Smooth muscle cell (in vitro differentiated cells): ENCODE data around the gene CTDSP1. TPM values are rescaled to one million over a fixed set of nuclear protein-coding genes. Genes with fewer than 3 reads are reported as not detected.

Experiments
- DNase-seq: peaks from one replicate; lab custom pipeline; 2025; ENCODE audit not compliant: unreplicated experiment; lab: John Stamatoyannopoulos, UW
- H2AFZ ChIP-seq: fragments of 200-600 bp; sonication (generic); 2 replicates; pipeline ENCODE4 v1.6.0; 2016; ENCODE audit warnings: antibody characterized with exemption, low read depth, mild to moderate bottlenecking
- H3F3A ChIP-seq: fragments of 200-600 bp; sonication (generic); 2 replicates; pipeline ENCODE4 v1.6.0; 2017; ENCODE audit warnings: antibody characterized with exemption, low read depth
- H3K27ac ChIP-seq: fragments of 200-600 bp; sonication (generic); 2 replicates; pipeline ENCODE4 v1.5.1; 2016; ENCODE audit warnings: low read depth, mild to moderate bottlenecking
- H3K27me3 ChIP-seq: fragments of 200-600 bp; sonication (generic); 2 replicates; pipeline ENCODE4 v1.6.1; 2016; ENCODE audit warnings: low read depth, mild to moderate bottlenecking
- H3K36me3 ChIP-seq: fragments of 200-600 bp; sonication (generic); 2 replicates; pipeline ENCODE4 v1.5.1; 2016; ENCODE audit warnings: low read depth
- H3K4me1 ChIP-seq: fragments of 200-600 bp; sonication (generic); 2 replicates; pipeline ENCODE4 v1.5.1; 2016; ENCODE audit warnings: low read depth
- H3K4me2 ChIP-seq: fragments of 200-600 bp; sonication (generic); 2 replicates; pipeline ENCODE4 v1.6.0; 2016; ENCODE audit warnings: mild to moderate bottlenecking
- H3K4me3 ChIP-seq: fragments of 200-600 bp; sonication (generic); 2 replicates; pipeline ENCODE4 v1.5.1; 2016; ENCODE audit warnings: mild to moderate bottlenecking
- H3K79me2 ChIP-seq: fragments of 200-600 bp; sonication (generic); 2 replicates; pipeline ENCODE4 v1.6.0; 2016; ENCODE audit warnings: low read depth, mild to moderate bottlenecking
- H3K9ac ChIP-seq: fragments of 200-600 bp; sonication (generic); 2 replicates; pipeline ENCODE4 v1.6.0; 2016; ENCODE audit warnings: low read depth
- H3K9me3 ChIP-seq: fragments of 200-600 bp; sonication (generic); replicated peaks from 2 replicates; pipeline ENCODE4 v1.5.1; 2016; ENCODE audit warnings: low read depth
- H4K20me1 ChIP-seq: fragments of 200-600 bp; sonication (generic); 2 replicates; pipeline ENCODE4 v1.6.0; 2016; ENCODE audit warnings: low read depth
- WGBS: methylation state at CpG from one replicate; pipeline ENCODE4 v1.1.7; 2016; ENCODE audit warnings: low lambda C conversion rate; 5-methylcytosine and 5-hydroxymethylcytosine counted together
- polyA plus RNA-seq: library from polyadenylated mRNA; unstranded; fragments of >200 nt; fragmentation: Nextera tagmentation; extraction: Ambion mirVana; gene quantifications from 2 replicates; pipeline ENCODE4 v1.2.1, GENCODE V29; 2016
- total RNA-seq: library from RNA; depleted of rRNA; stranded (reverse); fragments of >200 nt; gene quantifications from 2 replicates; pipeline ENCODE4 v1.2.3, GENCODE V29; 2014
- TF ChIP-seq, protein P1 (sequence below): fragments of 200-600 bp; sonication (generic); IDR thresholded peaks from 2 replicates; pipeline ENCODE4 v1.5.1; 2017; ENCODE audit warnings: borderline replicate concordance, mild to moderate bottlenecking, antibody characterized with exemption; ENCODE audit not compliant: insufficient read depth, poor library complexity, severe bottlenecking

The CTDSP1 gene
- total and polyA plus RNA-seq, 2 experiments from 2014 or later = 18.7 to 62.5 TPM

DNA sequence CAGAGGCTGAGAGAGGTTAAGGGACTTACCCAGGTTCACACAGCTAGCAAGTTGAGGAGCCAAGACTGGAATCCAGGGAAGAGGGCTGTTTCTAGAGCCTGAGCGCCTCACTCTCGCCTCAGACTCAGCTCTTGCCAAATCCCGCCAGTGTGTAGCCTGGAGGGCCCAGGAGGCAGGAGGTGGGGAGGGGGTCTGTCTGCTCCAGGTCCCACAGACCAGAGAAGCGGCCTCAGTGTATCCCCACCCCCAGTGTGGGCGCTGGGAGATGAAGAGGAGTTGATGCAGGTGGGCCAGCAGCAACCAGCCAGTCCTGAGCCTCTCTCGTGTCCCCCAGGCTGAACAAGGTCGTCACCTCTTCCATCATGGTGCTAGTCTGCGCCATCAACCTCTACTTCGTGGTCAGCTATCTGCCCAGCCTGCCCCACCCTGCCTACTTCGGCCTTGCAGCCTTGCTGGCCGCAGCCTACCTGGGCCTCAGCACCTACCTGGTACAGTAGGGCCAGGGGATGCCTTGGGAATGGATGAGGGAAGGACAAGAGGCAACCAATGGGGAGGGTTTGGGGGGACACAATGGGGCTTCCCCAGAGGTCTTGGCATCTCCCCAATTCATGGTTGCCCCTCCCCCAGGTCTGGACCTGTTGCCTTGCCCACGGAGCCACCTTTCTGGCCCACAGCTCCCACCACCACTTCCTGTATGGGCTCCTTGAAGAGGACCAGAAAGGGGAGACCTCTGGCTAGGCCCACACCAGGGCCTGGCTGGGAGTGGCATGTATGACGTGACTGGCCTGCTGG lies 5.2 kb upstream of the CTDSP1 start:
- TF ChIP-seq, protein P1, sequence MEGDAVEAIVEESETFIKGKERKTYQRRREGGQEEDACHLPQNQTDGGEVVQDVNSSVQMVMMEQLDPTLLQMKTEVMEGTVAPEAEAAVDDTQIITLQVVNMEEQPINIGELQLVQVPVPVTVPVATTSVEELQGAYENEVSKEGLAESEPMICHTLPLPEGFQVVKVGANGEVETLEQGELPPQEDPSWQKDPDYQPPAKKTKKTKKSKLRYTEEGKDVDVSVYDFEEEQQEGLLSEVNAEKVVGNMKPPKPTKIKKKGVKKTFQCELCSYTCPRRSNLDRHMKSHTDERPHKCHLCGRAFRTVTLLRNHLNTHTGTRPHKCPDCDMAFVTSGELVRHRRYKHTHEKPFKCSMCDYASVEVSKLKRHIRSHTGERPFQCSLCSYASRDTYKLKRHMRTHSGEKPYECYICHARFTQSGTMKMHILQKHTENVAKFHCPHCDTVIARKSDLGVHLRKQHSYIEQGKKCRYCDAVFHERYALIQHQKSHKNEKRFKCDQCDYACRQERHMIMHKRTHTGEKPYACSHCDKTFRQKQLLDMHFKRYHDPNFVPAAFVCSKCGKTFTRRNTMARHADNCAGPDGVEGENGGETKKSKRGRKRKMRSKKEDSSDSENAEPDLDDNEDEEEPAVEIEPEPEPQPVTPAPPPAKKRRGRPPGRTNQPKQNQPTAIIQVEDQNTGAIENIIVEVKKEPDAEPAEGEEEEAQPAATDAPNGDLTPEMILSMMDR = no peak
- no peak for DNase-seq
- Histone ChIP-seq H3K9ac (no peak overlapping the region), H3K27ac (no peak overlapping the region), H3F3A (peaks cover 19% of the 10 kb centered on the region), H3K4me2 (no peak overlapping the region), H3K36me3 (no peaks in the 10 kb centered on the region), H2AFZ (no peak overlapping the region), H3K4me1 (no peaks in the 10 kb centered on the region), H4K20me1 (no peaks in the 10 kb centered on the region), H3K9me3 (no peaks in the 10 kb centered on the region), H3K27me3 (no peaks in the 10 kb centered on the region), H3K4me3 (no peak overlapping the region), H3K79me2 (peaks cover 5% of the 10 kb centered on the region)
- 93% methylated on average over 13 of the region's 13 CpGs for WGBS

DNA sequence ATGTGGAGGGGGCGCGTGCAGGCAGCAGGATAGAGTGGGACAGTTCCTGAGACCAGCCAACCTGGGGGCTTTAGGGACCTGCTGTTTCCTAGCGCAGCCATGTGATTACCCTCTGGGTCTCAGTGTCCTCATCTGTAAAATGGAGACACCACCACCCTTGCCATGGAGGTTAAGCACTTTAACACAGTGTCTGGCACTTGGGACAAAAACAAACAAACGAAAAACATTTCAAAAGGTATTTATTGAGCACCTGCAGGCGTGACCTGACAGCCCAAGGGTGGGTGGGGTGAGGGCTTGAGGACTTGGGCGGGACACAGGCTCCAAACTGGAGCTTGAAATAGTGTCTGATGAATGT lies 4.6 kb upstream of the CTDSP1 start:
- TF ChIP-seq, protein P1 = no peak
- no peaks in the 10 kb centered on the region for H3K9me3 ChIP-seq
- no peaks in the 10 kb centered on the region for H3K36me3 ChIP-seq
- H3K4me1 ChIP-seq = no peaks in the 10 kb centered on the region
- H3K79me2 ChIP-seq = peaks cover 9% of the 10 kb centered on the region
- H2AFZ ChIP-seq = no peak overlapping the region
- 84% methylated on average over 6 of the region's 6 CpGs for WGBS
- no peaks in the 10 kb centered on the region for H4K20me1 ChIP-seq
- no peaks in the 10 kb centered on the region for H3K27me3 ChIP-seq
- H3K9ac ChIP-seq = no peak overlapping the region
- H3K27ac ChIP-seq = no peak overlapping the region
- no peak overlapping the region for H3K4me3 ChIP-seq
- DNase-seq = no peak
- no peak overlapping the region for H3K4me2 ChIP-seq
- peaks cover 19% of the 10 kb centered on the region for H3F3A ChIP-seq

DNA sequence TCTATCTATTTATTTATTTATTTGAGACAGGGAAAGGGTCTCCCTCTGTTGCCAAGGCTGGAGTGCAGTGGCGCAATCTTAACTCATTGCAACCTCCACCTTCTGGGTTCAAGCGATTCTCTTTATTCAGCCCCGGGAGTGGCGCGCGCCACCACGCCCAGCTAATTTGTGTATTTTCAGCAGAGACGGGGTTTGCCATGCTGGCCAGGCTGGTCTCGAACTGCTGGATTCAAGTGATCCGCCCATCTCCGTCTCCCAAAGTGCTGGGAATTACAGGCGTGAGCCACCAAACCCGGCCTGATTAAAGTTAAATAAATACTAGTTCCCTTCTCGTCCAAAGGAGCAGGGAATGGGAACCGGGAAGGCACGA lies 4.2 kb upstream of the CTDSP1 start:
- no peaks in the 10 kb centered on the region for H3K9me3 ChIP-seq
- TF ChIP-seq, protein P1 = no peak
- peaks cover 22% of the 10 kb centered on the region for H3F3A ChIP-seq
- no peaks in the 10 kb centered on the region for H3K27me3 ChIP-seq
- no peaks in the 10 kb centered on the region for H3K36me3 ChIP-seq
- H3K4me1 ChIP-seq = no peaks in the 10 kb centered on the region
- H3K27ac ChIP-seq = peak overlapping the region; percentile 98
- no peak for DNase-seq
- H3K79me2 ChIP-seq = peaks cover 12% of the 10 kb centered on the region
- H2AFZ ChIP-seq = no peak overlapping the region
- H3K9ac ChIP-seq = no peak overlapping the region
- H3K4me2 ChIP-seq = peak overlapping the region; percentile 99
- 25% methylated on average over 16 of the region's 16 CpGs for WGBS
- peak overlapping the region; percentile 95 for H3K4me3 ChIP-seq
- no peaks in the 10 kb centered on the region for H4K20me1 ChIP-seq
